Body of pancreas (tissue), 4 donors: ENCODE data around the gene RIN3. TPM values are rescaled to one million over a fixed set of nuclear protein-coding genes. Genes with fewer than 3 reads are reported as not detected.

Experiments used
- ATAC-seq: fragments of 150-250 bp; one replicate; pipeline ENCODE4 v1.9.1; 2016
- DNase-seq, 4 donors: peaks; one replicate each; pipeline ENCODE4 v3.0.0-alpha.2; 2019
- H3K27ac ChIP-seq, 4 donors: fragments of 200-600 bp; sonication (generic); 1 replicate in 3 of 4; 2 replicates in 1 of 4; pipeline versions ENCODE4 v1.5.1 to v1.6.1; 2016 to 2019; ENCODE audit warnings: mild to moderate bottlenecking in 1 of 4, mixed read lengths in 1 of 4, moderate library complexity in 1 of 4
- H3K27me3 ChIP-seq, 2 donors: fragments of 200-600 bp; sonication (generic); one replicate each; pipeline ENCODE4 v1.6.0; 2016; ENCODE audit warnings: mild to moderate bottlenecking in 1 of 2
- H3K36me3 ChIP-seq, 2 donors: fragments of 200-600 bp; sonication (generic); replicated peaks in 1 of 2; 2 replicates each; pipeline ENCODE4 v1.5.1; 2016; ENCODE audit warnings: low read depth in 2 of 2; ENCODE audit not compliant: insufficient read depth in 1 of 2
- H3K4me1 ChIP-seq: fragments of 200-600 bp; sonication (generic); one replicate; pipeline ENCODE4 v1.6.0; 2016
- H3K4me3 ChIP-seq, 2 donors: fragments of 200-600 bp; sonication (generic); 1 replicate in 1 of 2; 2 replicates in 1 of 2; pipeline ENCODE4 v1.5.1; 2016 to 2019
- H3K9me3 ChIP-seq, 3 donors: fragments of 200-600 bp; sonication (generic); 1 replicate in 2 of 3; 2 replicates in 1 of 3; pipeline ENCODE4 v1.5.1; 2016
- POLR2A ChIP-seq, 3 donors: fragments of 450-650 bp; IDR thresholded peaks; one replicate each; pipeline ENCODE4 v1.6.1; 2016; ENCODE audit warnings: antibody characterized with exemption in 3 of 3, mild to moderate bottlenecking in 2 of 3
- WGBS, 2 donors: methylation state at CpG; one replicate each; pipeline ENCODE4 v1.1.5; 2017; 5-methylcytosine and 5-hydroxymethylcytosine counted together
- intact Hi-C: fragments of 100-400 bp; cut with DNase I; formaldehyde crosslinking; loops from one replicate; pipeline ENCODE4 v1.15.1; 2023
- total RNA-seq, 2 donors: library from RNA; depleted of rRNA; stranded (reverse); fragments of >200 nt; gene quantifications; one replicate each; pipeline ENCODE4 v1.1.0, GENCODE V29; 2016
- TF ChIP-seq, protein P1 (sequence below), 7 experiments: fragments of 450-650 bp in 4 of 7; fragments of 200-600 bp in 3 of 7; sonication (generic) in 3 of 7; IDR thresholded peaks; one replicate each; pipeline ENCODE4 v1.5.1; 2016 to 2019; ENCODE audit warnings: antibody characterized with exemption in 7 of 7

RIN3 gene
- total RNA-seq, 2 donors from 2014 or later = 2.6 to 3.3 TPM

DNA sequence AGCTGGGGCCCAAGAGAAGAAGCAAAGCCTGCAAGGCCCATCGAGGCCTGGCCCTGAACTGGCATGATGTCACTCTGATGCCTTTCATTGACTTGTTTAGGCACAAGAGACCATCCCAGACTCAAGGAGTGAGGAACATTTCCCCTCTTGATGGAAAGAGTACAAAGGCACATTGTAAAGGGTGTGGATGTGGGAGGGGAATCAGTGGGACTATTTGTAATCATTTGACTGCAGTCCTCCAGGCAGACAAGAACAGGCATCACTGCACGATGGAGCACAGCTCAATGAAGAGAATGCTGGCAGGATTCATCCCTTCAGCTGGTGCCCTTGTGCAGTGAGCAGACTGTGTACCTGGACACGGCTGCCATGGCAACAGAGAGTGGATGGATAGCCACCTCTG lies 147.0 kb downstream of the RIN3 start:
- Histone ChIP-seq H3K9me3 (no peaks in the 10 kb centered on the region), H3K27ac (peak overlapping the region in 2 of 4 donors; percentile 4 to 56), H3K27me3 (no peaks in the 10 kb centered on the region), H3K4me1 (no peaks in the 10 kb centered on the region), H3K36me3 (no peaks in the 10 kb centered on the region), H3K4me3 (no peak overlapping the region)
- ATAC-seq (no peak), DNase-seq (no peak)
- TF ChIP-seq POLR2A (IDR thresholded peaks at IDR 0.05) = no peak
- TF ChIP-seq, protein P1, sequence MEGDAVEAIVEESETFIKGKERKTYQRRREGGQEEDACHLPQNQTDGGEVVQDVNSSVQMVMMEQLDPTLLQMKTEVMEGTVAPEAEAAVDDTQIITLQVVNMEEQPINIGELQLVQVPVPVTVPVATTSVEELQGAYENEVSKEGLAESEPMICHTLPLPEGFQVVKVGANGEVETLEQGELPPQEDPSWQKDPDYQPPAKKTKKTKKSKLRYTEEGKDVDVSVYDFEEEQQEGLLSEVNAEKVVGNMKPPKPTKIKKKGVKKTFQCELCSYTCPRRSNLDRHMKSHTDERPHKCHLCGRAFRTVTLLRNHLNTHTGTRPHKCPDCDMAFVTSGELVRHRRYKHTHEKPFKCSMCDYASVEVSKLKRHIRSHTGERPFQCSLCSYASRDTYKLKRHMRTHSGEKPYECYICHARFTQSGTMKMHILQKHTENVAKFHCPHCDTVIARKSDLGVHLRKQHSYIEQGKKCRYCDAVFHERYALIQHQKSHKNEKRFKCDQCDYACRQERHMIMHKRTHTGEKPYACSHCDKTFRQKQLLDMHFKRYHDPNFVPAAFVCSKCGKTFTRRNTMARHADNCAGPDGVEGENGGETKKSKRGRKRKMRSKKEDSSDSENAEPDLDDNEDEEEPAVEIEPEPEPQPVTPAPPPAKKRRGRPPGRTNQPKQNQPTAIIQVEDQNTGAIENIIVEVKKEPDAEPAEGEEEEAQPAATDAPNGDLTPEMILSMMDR (IDR thresholded peaks at IDR 0.05) = no peak
- intact Hi-C loops = no loop called here
- WGBS, 2 donors = 63 to 77% methylated on average over 3 of the region's 3 CpGs

DNA sequence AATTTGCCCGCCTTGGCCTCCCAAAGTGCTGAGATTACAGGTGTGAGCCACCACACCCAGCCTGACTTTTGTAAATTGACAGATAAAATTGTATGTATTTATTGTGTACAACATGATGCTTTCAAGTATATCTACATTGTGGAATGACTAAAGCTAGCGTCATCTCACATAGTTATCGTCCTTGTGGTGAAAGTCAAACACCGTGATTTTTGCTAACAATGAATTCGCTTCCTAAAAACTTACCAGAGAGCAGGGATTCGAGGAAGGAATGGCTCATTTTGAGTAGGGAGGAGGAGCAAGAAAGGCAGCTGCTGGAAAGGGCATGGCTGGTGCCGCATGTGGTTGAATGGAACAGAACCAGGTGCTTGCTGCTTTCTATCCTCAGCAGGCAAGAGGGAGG lies 149.5 kb downstream of the RIN3 start:
- DNase-seq (no peak), ATAC-seq (no peak)
- Histone ChIP-seq H3K4me1 (no peaks in the 10 kb centered on the region), H3K36me3 (no peaks in the 10 kb centered on the region), H3K9me3 (no peaks in the 10 kb centered on the region), H3K27me3 (no peaks in the 10 kb centered on the region), H3K27ac (no peak overlapping the region), H3K4me3 (no peak overlapping the region)
- 79 to 87% methylated on average over 7 of the region's 7 CpGs for WGBS, 2 donors
- TF ChIP-seq, protein P1 (IDR thresholded peaks at IDR 0.05) = no peak
- no peak for TF ChIP-seq POLR2A (IDR thresholded peaks at IDR 0.05)
- intact Hi-C loops = no loop called here

DNA sequence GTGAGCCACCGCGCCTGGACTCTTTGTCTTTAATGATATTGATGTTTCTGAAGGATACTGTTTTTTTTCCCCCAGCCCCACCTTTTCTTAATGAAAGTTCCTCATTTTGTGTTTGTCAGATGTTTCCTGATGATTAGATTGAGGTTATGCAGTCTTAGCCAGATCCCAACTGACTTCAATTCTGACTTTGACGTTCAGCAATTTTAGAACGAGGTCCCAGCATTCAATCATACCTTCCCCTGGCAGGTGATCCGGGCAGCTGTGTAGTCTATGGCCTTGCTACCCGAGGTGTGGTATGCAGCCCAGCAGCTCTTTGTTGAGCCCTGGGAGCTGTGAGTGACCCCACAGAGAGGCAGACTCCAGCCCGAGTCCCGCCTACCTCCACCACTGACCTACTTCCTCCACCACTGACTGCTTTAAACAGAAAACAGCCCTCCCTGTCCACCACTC lies 152.1 kb downstream of the RIN3 start:
- Histone ChIP-seq H3K27me3 (no peaks in the 10 kb centered on the region), H3K4me1 (no peaks in the 10 kb centered on the region), H3K9me3 (no peaks in the 10 kb centered on the region), H3K36me3 (no peaks in the 10 kb centered on the region), H3K27ac (peak overlapping the region in 1 of 4 donors; percentile 42), H3K4me3 (no peak overlapping the region)
- no peak for TF ChIP-seq POLR2A (IDR thresholded peaks at IDR 0.05)
- TF ChIP-seq, protein P1 (IDR thresholded peaks at IDR 0.05) = no peak
- ATAC-seq = no peak
- 35 to 43% methylated on average over 8 of the region's 8 CpGs for WGBS, 2 donors
- intact Hi-C loops = no loop called here
- no peak for DNase-seq

DNA sequence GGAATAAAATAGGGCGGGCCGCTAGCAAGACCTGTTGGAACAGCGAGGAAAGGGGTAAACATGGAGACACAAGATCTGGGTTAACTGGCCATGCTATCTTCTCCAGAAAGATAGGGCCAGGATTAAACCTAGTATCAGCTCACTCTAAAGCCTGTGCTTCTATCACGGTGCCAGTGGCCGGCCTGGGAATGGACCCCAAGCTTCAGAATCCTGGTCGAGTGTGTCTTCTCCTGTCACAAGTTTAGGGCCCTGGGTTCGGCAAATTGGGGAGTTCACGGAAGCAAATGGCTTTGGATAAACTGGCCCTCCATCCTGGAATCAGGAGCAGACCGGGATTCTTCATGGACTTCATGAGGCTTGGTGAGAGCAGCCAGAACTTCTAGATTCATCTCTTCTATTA lies 152.7 kb downstream of the RIN3 start:
- H3K27me3 ChIP-seq = no peaks in the 10 kb centered on the region
- intact Hi-C loops = no loop called here
- no peaks in the 10 kb centered on the region for H3K4me1 ChIP-seq
- no peak for ATAC-seq
- no peaks in the 10 kb centered on the region for H3K36me3 ChIP-seq
- no peaks in the 10 kb centered on the region for H3K9me3 ChIP-seq
- 86 to 95% methylated on average over 8 to 9 of the region's 9 CpGs for WGBS, 2 donors
- no peak overlapping the region for H3K4me3 ChIP-seq
- no peak for TF ChIP-seq POLR2A (IDR thresholded peaks at IDR 0.05)
- TF ChIP-seq, protein P1 (IDR thresholded peaks at IDR 0.05) = no peak
- DNase-seq = no peak
- H3K27ac ChIP-seq = peak overlapping the region in 1 of 4 donors; percentile 42

DNA sequence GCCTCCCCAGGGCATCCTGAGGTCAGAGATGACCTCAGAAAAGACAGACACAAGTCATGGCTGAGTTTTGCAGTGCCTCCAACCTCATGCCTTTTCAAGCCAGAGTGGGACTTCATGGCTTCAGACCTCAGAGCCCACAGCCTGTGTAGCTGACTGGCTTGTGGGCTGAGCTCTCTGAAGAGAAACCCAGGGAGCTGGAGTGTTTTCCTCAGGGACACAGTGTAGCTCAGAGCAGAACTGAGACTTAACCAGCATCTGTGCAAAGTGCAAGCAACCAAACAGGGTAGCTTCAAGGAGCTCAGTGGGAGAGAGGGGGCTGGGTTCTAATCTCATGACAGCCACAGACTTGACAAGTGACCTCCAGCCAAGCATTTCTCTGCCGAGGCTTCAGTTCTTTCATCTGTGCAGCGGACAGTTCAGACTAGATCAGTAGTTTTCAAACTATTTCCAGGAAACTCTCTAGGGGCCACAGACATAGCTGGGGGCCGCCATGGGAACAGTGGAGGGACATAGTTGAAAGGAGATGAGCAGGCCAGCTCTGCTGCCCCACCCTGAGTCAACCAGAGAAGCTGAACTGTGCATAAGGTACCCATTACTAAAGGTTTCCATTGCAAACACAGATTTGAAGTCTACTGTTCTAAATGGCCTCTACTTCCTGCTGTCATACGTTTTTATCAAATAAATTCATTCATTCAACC lies 154.8 kb downstream of the RIN3 start:
- Histone ChIP-seq H3K36me3 (no peaks in the 10 kb centered on the region), H3K27me3 (no peaks in the 10 kb centered on the region), H3K27ac (no peak overlapping the region), H3K4me3 (no peak overlapping the region), H3K9me3 (no peaks in the 10 kb centered on the region), H3K4me1 (no peaks in the 10 kb centered on the region)
- no peak for DNase-seq
- no peak for ATAC-seq
- WGBS, 2 donors = 58 to 70% methylated on average over 4 of the region's 4 CpGs
- intact Hi-C loops = no loop called here
- TF ChIP-seq POLR2A (IDR thresholded peaks at IDR 0.05) = no peak
- TF ChIP-seq, protein P1 (IDR thresholded peaks at IDR 0.05) = no peak
